OCI-LY1 (cell line): ENCODE results near the gene TSTD1.

Source experiments
- H2AFZ ChIP-seq: fragments of 200-600 bp; sonication (generic), shearing (Covaris generic); 2 replicates; pipeline ENCODE4 v1.6.0; 2014; ENCODE audit warnings: antibody characterized with exemption, mild to moderate bottlenecking, low read length
- H3F3A ChIP-seq: fragments of 200-600 bp; sonication (generic), shearing (Covaris generic); 2 replicates; pipeline ENCODE4 v1.6.0; 2014; ENCODE audit warnings: mild to moderate bottlenecking, antibody characterized with exemption, low read length, moderate library complexity; ENCODE audit not compliant: insufficient read depth
- H3K27ac ChIP-seq: fragments of 200-600 bp; sonication (generic); 2 replicates; pipeline ENCODE4 v1.5.1; 2014; ENCODE audit warnings: low read length, mixed run types, mild to moderate bottlenecking, low read depth; ENCODE audit not compliant: poor library complexity, severe bottlenecking
- H3K27me3 ChIP-seq: fragments of 200-600 bp; sonication (generic); 2 replicates; pipeline ENCODE4 v1.6.0; 2014; ENCODE audit warnings: antibody characterized with exemption, mild to moderate bottlenecking, low read length, moderate library complexity; ENCODE audit not compliant: insufficient read depth
- H3K36me3 ChIP-seq: fragments of 200-600 bp; sonication (generic); 2 replicates; pipeline ENCODE4 v1.6.1; 2014; ENCODE audit warnings: mild to moderate bottlenecking, antibody characterized with exemption, low read length, moderate library complexity, mixed read lengths; ENCODE audit not compliant: insufficient read depth
- H3K4me1 ChIP-seq: fragments of 200-600 bp; sonication (generic); 2 replicates; pipeline ENCODE4 v1.5.1; 2014; ENCODE audit warnings: mild to moderate bottlenecking, low read length, moderate library complexity; ENCODE audit not compliant: insufficient read depth, severe bottlenecking
- H3K4me2 ChIP-seq: fragments of 200-600 bp; sonication (generic), shearing (Covaris generic); 2 replicates; pipeline ENCODE4 v1.6.1; 2014; ENCODE audit warnings: low read length
- H3K4me3 ChIP-seq: fragments of 200-600 bp; sonication (generic); 2 replicates; pipeline ENCODE4 v1.5.1; 2014; ENCODE audit warnings: low read length, low read depth, mild to moderate bottlenecking, mixed read lengths; ENCODE audit not compliant: poor library complexity, severe bottlenecking
- H3K79me2 ChIP-seq: fragments of 200-600 bp; shearing (Covaris generic); 2 replicates; pipeline ENCODE4 v1.6.1; 2016; ENCODE audit warnings: mixed run types, low read length, mixed read lengths; ENCODE audit not compliant: insufficient read depth
- H3K9ac ChIP-seq: fragments of 200-600 bp; sonication (generic), shearing (Covaris generic); 2 replicates; pipeline ENCODE4 v1.6.1; 2014; ENCODE audit warnings: mild to moderate bottlenecking, low read length, mixed read lengths
- H3K9me2 ChIP-seq: fragments of 200-600 bp; sonication (generic), shearing (Covaris generic); 2 replicates; pipeline ENCODE4 v1.6.1; 2014; ENCODE audit warnings: low read depth, mild to moderate bottlenecking, low read length, mixed read lengths
- H3K9me3 ChIP-seq: fragments of 200-600 bp; shearing (Covaris generic); 2 replicates; pipeline ENCODE4 v1.6.1; 2014; ENCODE audit warnings: low read length, mixed read lengths
- H4K20me1 ChIP-seq: fragments of 200-600 bp; sonication (generic), shearing (Covaris generic); 2 replicates; pipeline ENCODE4 v1.6.0; 2016; ENCODE audit warnings: mild to moderate bottlenecking, low read length; ENCODE audit not compliant: insufficient read depth
- EZH2 ChIP-seq: fragments of 200-600 bp; sonication (generic), shearing (Covaris generic); IDR thresholded peaks from 2 replicates; pipeline ENCODE4 v1.8.0; 2017; ENCODE audit warnings: borderline replicate concordance, mixed run types, mild to moderate bottlenecking, antibody characterized with exemption, low read length, moderate library complexity, mixed read lengths
- TF ChIP-seq, protein P1 (sequence below): fragments of 200-600 bp; sonication (generic), shearing (Covaris generic); IDR thresholded peaks from 2 replicates; pipeline ENCODE4 v1.5.1; 2017; ENCODE audit warnings: mild to moderate bottlenecking, antibody characterized with exemption, low read length, moderate library complexity, mixed read lengths

The TSTD1 gene

GRCh38 chr1:161079436-161080110 lies 40.8 kb upstream of the TSTD1 start:
- H3K9ac ChIP-seq: no peak overlapping the region
- no peak overlapping the region for H3K4me3 ChIP-seq
- no peaks in the 10 kb centered on the region for H4K20me1 ChIP-seq
- H3K36me3 ChIP-seq: no peaks in the 10 kb centered on the region
- H3K4me1 ChIP-seq: no peaks in the 10 kb centered on the region
- no peak overlapping the region for H2AFZ ChIP-seq
- H3K27me3 ChIP-seq: no peaks in the 10 kb centered on the region; the same call in 1 of the 2 replicates
- TF ChIP-seq, protein P1, sequence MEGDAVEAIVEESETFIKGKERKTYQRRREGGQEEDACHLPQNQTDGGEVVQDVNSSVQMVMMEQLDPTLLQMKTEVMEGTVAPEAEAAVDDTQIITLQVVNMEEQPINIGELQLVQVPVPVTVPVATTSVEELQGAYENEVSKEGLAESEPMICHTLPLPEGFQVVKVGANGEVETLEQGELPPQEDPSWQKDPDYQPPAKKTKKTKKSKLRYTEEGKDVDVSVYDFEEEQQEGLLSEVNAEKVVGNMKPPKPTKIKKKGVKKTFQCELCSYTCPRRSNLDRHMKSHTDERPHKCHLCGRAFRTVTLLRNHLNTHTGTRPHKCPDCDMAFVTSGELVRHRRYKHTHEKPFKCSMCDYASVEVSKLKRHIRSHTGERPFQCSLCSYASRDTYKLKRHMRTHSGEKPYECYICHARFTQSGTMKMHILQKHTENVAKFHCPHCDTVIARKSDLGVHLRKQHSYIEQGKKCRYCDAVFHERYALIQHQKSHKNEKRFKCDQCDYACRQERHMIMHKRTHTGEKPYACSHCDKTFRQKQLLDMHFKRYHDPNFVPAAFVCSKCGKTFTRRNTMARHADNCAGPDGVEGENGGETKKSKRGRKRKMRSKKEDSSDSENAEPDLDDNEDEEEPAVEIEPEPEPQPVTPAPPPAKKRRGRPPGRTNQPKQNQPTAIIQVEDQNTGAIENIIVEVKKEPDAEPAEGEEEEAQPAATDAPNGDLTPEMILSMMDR: peak; percentile 20; the same call in 1 of the 2 replicates
- no peak for TF ChIP-seq EZH2
- no peak overlapping the region for H3K27ac ChIP-seq
- no peaks in the 10 kb centered on the region for H3F3A ChIP-seq
- H3K4me2 ChIP-seq: no peak overlapping the region
- H3K9me3 ChIP-seq: no peaks in the 10 kb centered on the region
- no peaks in the 10 kb centered on the region for H3K79me2 ChIP-seq
- H3K9me2 ChIP-seq: no peaks in the 10 kb centered on the region

DNA sequence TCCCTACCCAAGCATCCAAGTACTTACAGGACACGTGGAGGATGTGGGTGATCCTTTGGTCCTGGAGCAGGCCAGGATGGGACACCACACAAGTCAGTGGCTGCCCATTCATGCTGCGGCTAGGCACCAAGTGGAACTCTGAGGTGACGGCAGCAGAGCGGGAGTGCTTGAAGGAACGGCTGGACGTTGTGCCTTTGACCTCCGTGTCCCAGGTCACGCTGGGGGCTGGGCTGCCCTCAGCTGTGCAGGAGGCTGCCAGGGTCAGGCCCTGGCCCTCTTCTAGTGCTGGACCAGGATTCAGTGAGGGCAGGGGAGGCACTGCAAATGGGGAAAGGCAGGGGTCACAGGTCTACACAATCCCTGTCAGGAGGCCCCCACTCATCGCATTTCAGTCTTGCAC lies 38.7 kb upstream of the TSTD1 start:
- H3K36me3 ChIP-seq: no peaks in the 10 kb centered on the region
- H2AFZ ChIP-seq: no peak overlapping the region
- no peaks in the 10 kb centered on the region for H4K20me1 ChIP-seq
- H3K27ac ChIP-seq: no peak overlapping the region
- H3K4me3 ChIP-seq: no peak overlapping the region
- H3K79me2 ChIP-seq: no peaks in the 10 kb centered on the region
- H3K9me2 ChIP-seq: no peaks in the 10 kb centered on the region
- H3K9ac ChIP-seq: no peak overlapping the region
- no peak overlapping the region for H3K4me2 ChIP-seq
- H3K9me3 ChIP-seq: no peaks in the 10 kb centered on the region
- H3F3A ChIP-seq: no peaks in the 10 kb centered on the region
- H3K4me1 ChIP-seq: no peaks in the 10 kb centered on the region
- TF ChIP-seq, protein P1: no peak
- TF ChIP-seq EZH2: no peak
- no peaks in the 10 kb centered on the region; the same call in 1 of the 2 replicates for H3K27me3 ChIP-seq

- no peak overlapping the region for H2AFZ ChIP-seq
- no peaks in the 10 kb centered on the region for H3K79me2 ChIP-seq
- no peaks in the 10 kb centered on the region for H3K9me2 ChIP-seq
- H3K9ac ChIP-seq: no peak overlapping the region
- H3F3A ChIP-seq: no peaks in the 10 kb centered on the region
- no peaks in the 10 kb centered on the region for H4K20me1 ChIP-seq
- H3K36me3 ChIP-seq: no peaks in the 10 kb centered on the region
- H3K27me3 ChIP-seq: no peaks in the 10 kb centered on the region; the same call in 1 of the 2 replicates
- TF ChIP-seq EZH2: no peak
- TF ChIP-seq, protein P1: no peak
- no peak overlapping the region for H3K27ac ChIP-seq
- H3K4me2 ChIP-seq: no peak overlapping the region
- H3K4me1 ChIP-seq: no peaks in the 10 kb centered on the region
- no peak overlapping the region for H3K4me3 ChIP-seq
- no peaks in the 10 kb centered on the region for H3K9me3 ChIP-seq
Observed at GRCh38 chr1:161076410-161076809, 37.6 kb upstream of the TSTD1 start.
